GM13977 (cell line): ENCODE data around the gene ANG.
"Not testable (repeated sequence)": the region's sequence is repeated elsewhere in the genome, so short reads cannot be mapped to it uniquely, and the experiment has no call there.

ENCODE experiments used
- DNase-seq: peaks from one replicate; pipeline ENCODE4 v3.0.0; 2012; ENCODE audit warnings: low spot score
- in situ Hi-C: fragments of 300-500 bp; cut with MboI; formaldehyde crosslinking; loops from one replicate; pipeline ENCODE4 v1.12.0; 2022; ENCODE audit warnings: low sequenced_read_pairs, low pct_unique_long_range_greater_than_20kb, mixed read lengths, inconsistent platforms; ENCODE audit not compliant: unreplicated experiment
- TF ChIP-seq, protein P1 (sequence below): IDR thresholded peaks from 2 replicates; pipeline ENCODE4 v1.5.1; 2012; ENCODE audit warnings: mild to moderate bottlenecking, control low read depth; ENCODE audit not compliant: insufficient read depth; ENCODE audit errors: extremely low read depth, missing control alignments

ANG gene

DNA sequence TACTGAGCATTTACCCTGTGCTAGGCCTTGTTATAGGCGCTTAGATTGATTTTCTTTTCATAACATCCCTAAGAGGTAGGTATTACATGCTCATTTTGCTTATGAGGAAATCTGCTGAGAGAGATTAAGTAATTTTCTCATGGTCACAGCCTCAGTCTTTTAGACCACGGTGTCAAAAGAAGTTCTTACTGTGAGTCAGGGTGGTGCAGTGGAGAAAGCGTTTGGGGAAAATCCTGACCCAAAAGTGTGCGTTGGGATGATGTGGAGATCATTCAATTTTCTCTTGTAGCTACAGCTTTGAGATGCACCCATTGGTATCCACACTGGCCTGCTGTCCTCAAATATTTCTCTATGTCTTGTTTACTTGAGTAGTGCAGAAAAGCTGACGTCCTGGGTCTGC is 8.2 kb downstream of the ANG start:
- TF ChIP-seq, protein P1, sequence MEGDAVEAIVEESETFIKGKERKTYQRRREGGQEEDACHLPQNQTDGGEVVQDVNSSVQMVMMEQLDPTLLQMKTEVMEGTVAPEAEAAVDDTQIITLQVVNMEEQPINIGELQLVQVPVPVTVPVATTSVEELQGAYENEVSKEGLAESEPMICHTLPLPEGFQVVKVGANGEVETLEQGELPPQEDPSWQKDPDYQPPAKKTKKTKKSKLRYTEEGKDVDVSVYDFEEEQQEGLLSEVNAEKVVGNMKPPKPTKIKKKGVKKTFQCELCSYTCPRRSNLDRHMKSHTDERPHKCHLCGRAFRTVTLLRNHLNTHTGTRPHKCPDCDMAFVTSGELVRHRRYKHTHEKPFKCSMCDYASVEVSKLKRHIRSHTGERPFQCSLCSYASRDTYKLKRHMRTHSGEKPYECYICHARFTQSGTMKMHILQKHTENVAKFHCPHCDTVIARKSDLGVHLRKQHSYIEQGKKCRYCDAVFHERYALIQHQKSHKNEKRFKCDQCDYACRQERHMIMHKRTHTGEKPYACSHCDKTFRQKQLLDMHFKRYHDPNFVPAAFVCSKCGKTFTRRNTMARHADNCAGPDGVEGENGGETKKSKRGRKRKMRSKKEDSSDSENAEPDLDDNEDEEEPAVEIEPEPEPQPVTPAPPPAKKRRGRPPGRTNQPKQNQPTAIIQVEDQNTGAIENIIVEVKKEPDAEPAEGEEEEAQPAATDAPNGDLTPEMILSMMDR, result no peak
- in situ Hi-C loops, result no loop called here
- no peak for DNase-seq

- peak; percentile 65 for DNase-seq
- TF ChIP-seq, protein P1, result peak; percentile 79
- in situ Hi-C loops, result no loop called here
These were observed 8.9 kb downstream of the ANG start for GRCh38 chr14:20697273-20698017.

GRCh38 chr14:20698018-20698329 is 9.4 kb downstream of the ANG start:
- no peak for DNase-seq
- in situ Hi-C loops, result no loop called here
- TF ChIP-seq, protein P1, result no peak

- TF ChIP-seq, protein P1, result no peak
- no peak for DNase-seq
- in situ Hi-C loops, result no loop called here
These were observed 10.4 kb downstream of the ANG start for GRCh38 chr14:20698934-20699333.

GRCh38 chr14:20699931-20700330 is 11.4 kb downstream of the ANG start:
- in situ Hi-C loops, result no loop called here
- DNase-seq, result no peak
- TF ChIP-seq, protein P1, result no peak

- in situ Hi-C loops, DNase-seq: not testable (repeated sequence)
These were observed 12.4 kb downstream of the ANG start for GRCh38 chr14:20700965-20701364.

GRCh38 chr14:20706657-20707355 is 18.2 kb downstream of the ANG start:
- no peak for DNase-seq
- TF ChIP-seq, protein P1, result no peak
- in situ Hi-C loops, result no loop called here
